Stimulated activated CD4-positive, alpha-beta T cell treated with anti-CD3 and anti-CD28 coated beads, Interleukin-2, amount 100 ng/mL, for 4 hours (primary cell): ENCODE measurements around the gene PCID2.

Experiments
- DNase-seq: peaks from one replicate; pipeline ENCODE4 v3.0.0-alpha.2; 2020; ENCODE audit warnings: low read depth

The PCID2 gene

DNA sequence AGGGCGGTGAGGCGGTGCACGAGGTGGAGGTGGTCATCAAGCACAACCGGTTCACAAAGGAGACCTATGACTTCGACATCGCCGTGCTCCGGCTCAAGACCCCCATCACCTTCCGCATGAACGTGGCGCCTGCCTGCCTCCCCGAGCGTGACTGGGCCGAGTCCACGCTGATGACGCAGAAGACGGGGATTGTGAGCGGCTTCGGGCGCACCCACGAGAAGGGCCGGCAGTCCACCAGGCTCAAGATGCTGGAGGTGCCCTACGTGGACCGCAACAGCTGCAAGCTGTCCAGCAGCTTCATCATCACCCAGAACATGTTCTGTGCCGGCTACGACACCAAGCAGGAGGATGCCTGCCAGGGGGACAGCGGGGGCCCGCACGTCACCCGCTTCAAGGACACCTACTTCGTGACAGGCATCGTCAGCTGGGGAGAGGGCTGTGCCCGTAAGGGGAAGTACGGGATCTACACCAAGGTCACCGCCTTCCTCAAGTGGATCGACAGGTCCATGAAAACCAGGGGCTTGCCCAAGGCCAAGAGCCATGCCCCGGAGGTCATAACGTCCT is 59.4 kb downstream of the PCID2 start:
- no peak for DNase-seq

DNA sequence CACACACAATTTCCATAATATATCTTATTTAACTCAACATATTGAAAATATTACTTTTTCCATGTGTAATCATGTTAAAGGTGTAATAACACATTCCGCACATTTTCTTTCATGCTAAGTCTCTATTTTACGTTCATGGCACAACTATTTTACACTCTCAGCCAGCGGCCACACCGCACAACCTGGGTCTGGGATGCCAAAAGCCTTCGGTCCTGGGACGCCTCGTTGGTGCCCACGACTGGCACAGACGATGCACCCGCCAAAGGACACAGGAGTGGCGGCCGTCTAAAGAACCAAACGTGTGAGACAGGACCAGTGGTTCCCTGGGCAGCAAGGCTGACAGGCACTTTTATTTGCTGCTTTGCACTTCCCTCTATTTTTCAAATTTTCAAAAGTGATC is 60.1 kb downstream of the PCID2 start:
- DNase-seq, result no peak

DNA sequence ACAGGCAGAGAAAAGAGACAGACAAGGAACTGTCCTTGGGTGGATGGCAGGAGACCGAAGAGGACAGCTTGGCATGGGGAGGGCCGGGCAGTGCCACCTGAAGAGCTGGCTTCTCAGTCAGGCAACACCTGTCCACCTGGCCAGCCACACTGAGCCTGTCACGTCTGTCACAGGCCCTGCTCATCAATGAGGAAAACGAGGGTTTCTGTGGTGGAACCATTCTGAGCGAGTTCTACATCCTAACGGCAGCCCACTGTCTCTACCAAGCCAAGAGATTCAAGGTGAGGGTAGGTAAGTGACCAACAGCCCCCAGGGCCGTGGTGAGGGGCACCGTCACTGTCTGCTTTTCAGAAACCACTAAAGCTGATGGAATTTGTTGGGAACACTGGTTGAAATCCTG is 61.3 kb downstream of the PCID2 start:
- DNase-seq, result no peak

- DNase-seq, result no peak
Measured at GRCh38 chr13:113146750-113147149, 61.7 kb downstream of the PCID2 start.

DNA sequence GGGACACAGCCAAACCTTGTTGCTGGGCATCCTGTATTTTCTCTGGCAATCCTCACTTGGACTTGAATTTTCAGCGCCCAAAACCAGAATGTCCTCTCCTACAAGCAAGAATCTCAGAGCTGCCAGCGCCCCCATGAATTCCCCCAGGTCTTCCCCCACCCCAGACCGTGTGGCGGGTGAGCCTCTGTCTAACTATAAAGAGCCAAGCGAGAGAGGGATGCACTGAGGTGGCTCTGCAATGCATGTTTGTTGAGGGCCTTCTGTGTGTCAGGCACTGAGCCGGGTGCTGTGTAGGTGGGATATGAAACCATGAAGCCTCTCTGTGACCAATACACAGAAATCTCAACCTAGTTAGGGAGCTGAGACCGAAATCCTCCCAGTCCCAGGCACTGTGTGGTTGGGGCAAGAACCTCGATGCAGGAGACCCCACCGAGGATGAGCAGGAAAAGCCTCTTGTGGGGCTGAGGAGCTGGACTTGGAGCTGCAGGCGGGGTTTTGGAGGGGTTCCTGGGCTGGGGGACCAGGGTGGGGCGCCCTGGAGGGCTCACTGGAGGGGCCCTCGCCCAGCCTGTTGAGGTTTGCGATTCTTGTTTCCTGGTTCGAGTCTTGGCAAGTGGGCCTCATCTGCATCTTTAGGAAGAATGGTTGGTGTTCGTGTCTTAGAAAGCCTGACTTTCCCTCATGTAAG is 62.4 kb downstream of the PCID2 start:
- no peak for DNase-seq

DNA sequence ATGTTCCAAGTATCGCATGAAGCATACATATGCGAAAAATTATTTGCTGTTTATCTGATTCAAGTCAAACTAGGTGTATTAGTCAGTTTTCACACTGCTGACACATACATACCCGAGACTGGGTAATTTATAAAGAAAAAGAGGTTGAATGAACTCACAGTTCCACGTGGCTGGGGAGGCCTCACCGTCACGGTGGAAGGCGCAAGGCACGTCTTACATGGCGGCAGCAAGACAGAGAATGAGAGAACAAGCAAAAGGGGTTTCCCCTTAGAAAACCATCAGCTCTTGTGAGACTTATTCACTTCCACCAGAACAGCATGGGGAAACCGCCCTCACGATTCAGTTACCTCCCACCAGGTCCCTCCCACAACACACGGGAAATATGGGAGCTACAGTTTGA is 63.0 kb downstream of the PCID2 start:
- DNase-seq, result no peak

DNA sequence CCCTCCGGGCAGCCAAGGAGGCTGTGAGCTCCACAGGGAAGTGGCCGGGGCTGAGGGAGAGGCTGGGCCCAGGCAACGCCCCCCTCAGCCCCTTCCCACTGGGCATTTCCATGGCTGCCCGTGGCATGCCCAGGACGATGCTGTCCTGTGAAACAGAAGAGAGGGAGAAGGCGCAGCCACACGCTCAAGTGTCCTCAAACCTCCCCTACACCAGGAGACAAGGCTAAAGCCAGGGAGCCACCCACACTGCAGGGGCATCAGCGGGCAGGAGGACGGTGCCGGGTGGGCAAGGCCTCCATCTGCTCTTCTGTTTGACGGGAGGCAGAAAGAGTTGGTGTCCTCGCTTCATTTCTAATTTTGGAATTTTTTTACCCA is 64.2 kb downstream of the PCID2 start:
- no peak for DNase-seq

GRCh38 chr13:113143466-113144254 is 64.8 kb downstream of the PCID2 start:
- DNase-seq, result no peak

GRCh38 chr13:113142876-113143275 is 65.6 kb downstream of the PCID2 start:
- DNase-seq, result no peak

GRCh38 chr13:113141601-113141970 is 66.9 kb downstream of the PCID2 start:
- no peak for DNase-seq

- DNase-seq, result no peak
Measured at GRCh38 chr13:113140677-113141600, 67.5 kb downstream of the PCID2 start.

DNA sequence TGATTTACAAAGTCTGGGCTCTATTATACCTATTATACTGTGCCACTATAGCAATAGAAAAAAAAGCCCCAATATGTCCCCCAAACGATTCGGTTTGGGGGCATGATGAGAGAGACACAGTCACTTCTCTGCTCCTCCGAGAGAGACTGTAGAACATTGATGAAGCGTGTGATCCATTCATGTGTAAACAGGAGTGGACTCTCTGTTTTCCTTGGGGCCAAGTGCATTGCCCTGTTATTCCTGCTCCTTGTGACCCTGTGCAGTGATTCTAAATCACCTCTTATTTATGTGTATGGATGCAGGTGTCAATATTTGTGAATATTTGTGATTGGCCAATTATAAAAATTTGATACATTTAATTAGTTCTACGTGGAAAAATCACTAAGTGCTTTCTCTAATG is 68.9 kb downstream of the PCID2 start:
- no peak for DNase-seq

DNA sequence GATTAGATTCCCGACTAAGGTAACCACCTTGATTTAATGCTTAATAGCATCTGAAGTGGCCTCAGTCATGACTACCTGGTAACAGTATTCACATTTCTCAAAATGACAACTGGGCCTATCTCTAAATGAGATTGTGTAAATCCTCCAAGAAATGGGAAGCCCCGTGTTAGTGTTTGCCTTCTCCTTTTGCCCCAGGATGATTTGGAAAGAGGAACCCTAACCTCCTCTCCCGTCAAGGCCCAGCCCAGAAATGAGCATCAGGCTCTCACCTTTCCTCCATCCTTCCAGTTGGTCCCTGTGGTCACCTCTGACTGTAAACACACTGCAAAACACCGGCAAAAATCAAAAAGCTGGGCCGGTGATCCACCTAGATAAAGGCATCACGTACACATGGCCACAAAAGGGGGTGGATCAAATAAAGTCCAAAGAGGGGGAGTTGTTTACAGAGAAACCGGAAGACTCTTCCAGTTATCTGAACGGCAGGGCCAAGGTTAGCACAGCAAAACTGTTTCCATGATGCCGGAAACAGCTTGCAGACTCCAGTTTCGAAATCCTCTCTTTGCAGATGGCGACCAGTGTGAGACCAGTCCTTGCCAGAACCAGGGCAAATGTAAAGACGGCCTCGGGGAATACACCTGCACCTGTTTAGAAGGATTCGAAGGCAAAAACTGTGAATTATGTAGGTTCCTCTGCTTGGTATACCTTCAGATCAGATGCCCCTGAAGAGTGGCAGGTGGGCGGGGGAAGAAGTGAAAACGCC is 69.5 kb downstream of the PCID2 start:
- DNase-seq, result no peak

DNA sequence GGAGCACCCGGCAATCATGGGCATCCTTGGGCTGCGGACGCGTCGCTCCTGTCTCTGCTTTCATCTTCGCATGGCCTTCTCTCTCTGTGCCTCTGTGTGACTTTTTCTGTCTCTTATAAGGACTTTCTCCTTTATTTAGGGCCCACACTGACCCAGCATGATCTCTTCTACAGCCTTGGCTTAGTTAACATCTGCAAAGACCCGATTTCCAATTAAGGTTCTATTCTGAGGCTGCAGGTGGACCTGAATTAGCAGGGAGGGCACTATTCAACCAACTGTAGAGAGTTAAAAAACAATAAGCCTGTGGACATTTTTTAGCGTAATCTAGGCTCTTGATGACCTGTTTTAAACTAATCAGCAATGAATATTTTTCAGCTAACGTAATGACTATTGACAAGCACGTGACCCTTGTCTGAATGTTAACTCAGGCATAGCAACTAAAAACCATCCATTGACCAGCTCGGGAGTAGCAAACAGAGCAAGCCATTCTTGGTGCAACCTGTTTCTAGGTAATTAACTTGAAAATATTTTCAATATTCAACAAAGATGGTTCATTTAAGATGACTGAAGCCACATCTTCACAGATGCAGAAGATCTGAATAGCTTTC is 70.7 kb downstream of the PCID2 start:
- DNase-seq, result no peak

DNA sequence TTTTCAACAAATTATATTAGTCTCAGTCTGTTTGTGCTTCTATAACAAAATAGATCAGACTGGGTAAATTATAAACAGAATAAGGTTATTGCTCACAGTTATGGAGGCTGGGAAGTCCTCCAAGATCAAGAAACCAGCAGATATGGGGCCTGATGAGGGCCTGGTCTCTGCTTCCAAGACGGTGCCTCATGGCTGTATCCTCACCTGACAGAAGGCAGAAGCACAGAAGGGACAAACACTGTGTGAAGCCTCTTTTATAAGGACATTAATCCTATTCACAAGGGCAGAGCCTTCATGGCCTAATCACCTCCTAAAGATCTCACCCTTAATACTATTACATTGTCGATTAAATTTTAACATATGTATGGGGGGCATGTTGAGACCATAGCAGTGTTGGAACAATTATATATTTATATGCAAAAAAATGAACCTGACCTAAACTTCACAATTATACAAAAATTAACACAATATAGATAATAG is 73.1 kb downstream of the PCID2 start:
- no peak for DNase-seq

- no peak for DNase-seq
Measured at GRCh38 chr13:113129921-113130750, 78.3 kb downstream of the PCID2 start.

GRCh38 chr13:113129480-113129879 is 79.0 kb downstream of the PCID2 start:
- no peak for DNase-seq
